Stomach (tissue), 9 donors: ENCODE measurements around the gene UBR1. TPM values are rescaled to one million over a fixed set of nuclear protein-coding genes. Genes with fewer than 3 reads are reported as not detected.

Experiments
- DNase-seq, 2 donors: peaks; one replicate each; pipeline versions ENCODE4 v3.0.0 to v3.0.0-alpha.2; 2013 to 2019
- H3K27ac ChIP-seq, 5 donors: fragments of 200-600 bp in 4 of 5; sonication (generic) in 4 of 5; one replicate each; pipeline ENCODE4 v1.5.1; 2013 to 2019; ENCODE audit warnings: mild to moderate bottlenecking in 1 of 5, moderate library complexity in 1 of 5
- H3K27me3 ChIP-seq, 3 donors: fragments of 200-600 bp; sonication (generic); one replicate each; pipeline ENCODE4 v1.5.1; 2017 to 2019; ENCODE audit warnings: mixed run types in 1 of 3
- H3K36me3 ChIP-seq, 4 donors: fragments of 200-600 bp; sonication (generic); 1 replicate in 3 of 4; 2 replicates in 1 of 4; pipeline ENCODE4 v1.5.1; 2016 to 2019
- H3K4me1 ChIP-seq, 4 donors: fragments of 200-600 bp; sonication (generic); one replicate each; pipeline ENCODE4 v1.5.1; 2016 to 2019
- H3K4me3 ChIP-seq, 4 donors: fragments of 200-600 bp; sonication (generic) in 3 of 4; one replicate each; pipeline ENCODE4 v1.5.1; 2016 to 2019; ENCODE audit warnings: mild to moderate bottlenecking in 1 of 4
- H3K9me3 ChIP-seq, 4 donors: fragments of 200-600 bp; sonication (generic); one replicate each; pipeline ENCODE4 v1.5.1; 2016 to 2019
- CTCF ChIP-seq, 7 experiments: fragments of 450-650 bp in 4 of 7; fragments of 200-600 bp in 3 of 7; sonication (generic) in 3 of 7; IDR thresholded peaks; one replicate each; pipeline ENCODE4 v1.5.1; 2016 to 2019; ENCODE audit warnings: antibody characterized with exemption in 7 of 7, control low read depth in 2 of 7, mild to moderate bottlenecking in 1 of 7
- EP300 ChIP-seq: sonication (generic); formaldehyde crosslinking; IDR thresholded peaks from one replicate; pipeline ENCODE4 v1.6.1; 2017; ENCODE audit warnings: antibody characterized with exemption
- POLR2A ChIP-seq, 4 donors: fragments of 450-650 bp; IDR thresholded peaks; one replicate each; pipeline ENCODE4 v1.6.1; 2016; ENCODE audit warnings: antibody characterized with exemption in 4 of 4, control low read depth in 2 of 4, mild to moderate bottlenecking in 1 of 4, moderate library complexity in 1 of 4
- POLR2AphosphoS5 ChIP-seq, 3 donors: sonication (generic); formaldehyde crosslinking; IDR thresholded peaks; one replicate each; pipeline ENCODE4 v1.6.1; 2016; ENCODE audit warnings: antibody characterized with exemption in 3 of 3
- WGBS, 5 donors: extraction: QIAGEN DNeasy Blood & Tissue Kit in 3 of 5; methylation state at CpG; one replicate each; pipeline versions ENCODE4 v1.1.5 to v1.1.7; 2013 to 2018; 5-methylcytosine and 5-hydroxymethylcytosine counted together
- intact Hi-C: fragments of 100-400 bp; cut with DNase I; formaldehyde crosslinking; loops from one replicate; pipeline ENCODE4 v1.15.1; 2023; ENCODE audit warnings: low total_unique reads
- polyA plus RNA-seq, 3 donors: library from polyadenylated mRNA; stranded (reverse); fragments of 200-250 nt; gene quantifications; one replicate each; pipeline ENCODE4 v1.2.3, GENCODE V29; 2013
- total RNA-seq, 5 donors: library from RNA; depleted of rRNA; stranded (reverse); fragments of >200 nt; gene quantifications; one replicate each; pipeline versions ENCODE4 v1.1.0 to v1.2.3, GENCODE V29; 2014 to 2016
- donor health status: healthy with polysubstance abuse.
- donor health status: Bipolar disorder and iron deficiency.
- donor health status: healthy.

Gene UBR1
- total and polyA plus RNA-seq, 8 donors, result 3.1 to 124 (median 12.3) TPM

GRCh38 chr15:43146184-43146583 lies 40.3 kb upstream of the UBR1 start:
- intact Hi-C loops, result no loop called here
- Histone ChIP-seq H3K27me3 (no peaks in the 10 kb centered on the region), H3K4me1 (peaks cover 0 to 4% (median 0%) of the 10 kb centered on the region in 4 donors), H3K9me3 (no peaks in the 10 kb centered on the region), H3K27ac (no peak overlapping the region), H3K4me3 (no peak overlapping the region), H3K36me3 (peaks cover 17 to 79% (median 66%) of the 10 kb centered on the region in 4 donors)
- 79 to 87% (median 83%) methylated on average over 5 of the region's 5 CpGs for WGBS, 5 donors
- DNase-seq, result no peak
- no peak for TF ChIP-seq POLR2A (IDR thresholded peaks at IDR 0.05)
- TF ChIP-seq EP300, result no peak
- no peak for TF ChIP-seq POLR2AphosphoS5 (IDR thresholded peaks at IDR 0.05)
- no peak for TF ChIP-seq CTCF (IDR thresholded peaks at IDR 0.05)

GRCh38 chr15:43144512-43144911 lies 38.7 kb upstream of the UBR1 start:
- H3K4me1 ChIP-seq, result peaks cover 0 to 4% (median 0%) of the 10 kb centered on the region in 4 donors
- H3K27me3 ChIP-seq, result no peaks in the 10 kb centered on the region
- no peak for TF ChIP-seq CTCF (IDR thresholded peaks at IDR 0.05)
- no peak for TF ChIP-seq POLR2AphosphoS5 (IDR thresholded peaks at IDR 0.05)
- TF ChIP-seq EP300, result no peak
- H3K4me3 ChIP-seq, result no peak overlapping the region
- H3K9me3 ChIP-seq, result no peaks in the 10 kb centered on the region
- H3K36me3 ChIP-seq, result peaks cover 20 to 79% (median 66%) of the 10 kb centered on the region in 4 donors
- intact Hi-C loops, result no loop called here
- no peak for DNase-seq
- no peak overlapping the region for H3K27ac ChIP-seq

DNA sequence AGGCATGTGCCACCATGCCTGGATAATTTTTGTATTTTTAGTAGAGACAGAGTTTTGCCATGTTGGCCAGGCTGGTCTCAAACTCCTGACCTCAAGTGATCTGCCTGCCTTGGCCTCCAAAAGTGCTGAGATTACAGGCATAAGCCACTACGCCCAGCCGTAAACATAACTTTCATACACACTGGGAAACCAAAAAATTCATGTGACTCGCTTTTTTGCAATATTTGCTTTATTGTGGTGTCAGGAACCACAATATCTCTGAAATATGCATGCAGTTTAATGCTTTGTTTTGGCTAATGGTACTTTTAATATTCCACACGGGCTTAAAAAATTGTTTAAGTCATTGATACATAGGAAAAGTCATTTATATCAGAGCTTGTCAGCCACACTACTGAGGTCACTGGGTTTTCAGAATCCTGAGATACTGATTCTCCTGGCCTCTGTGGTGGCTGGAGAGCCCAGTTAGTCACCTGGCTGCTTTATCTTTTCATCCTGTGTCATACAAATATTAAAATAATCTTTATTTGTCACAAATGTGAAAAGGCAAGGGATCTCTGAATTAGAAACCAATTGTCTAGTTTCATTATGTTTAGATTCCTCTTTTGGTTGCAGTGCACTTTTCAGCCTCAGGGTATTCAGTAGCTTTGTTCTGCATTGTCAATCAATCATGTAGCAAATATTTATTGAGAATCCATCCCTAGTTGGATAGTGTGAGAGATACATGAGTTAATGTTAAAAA lies 37.5 kb upstream of the UBR1 start:
- TF ChIP-seq POLR2AphosphoS5 (IDR thresholded peaks at IDR 0.05) (no peak), CTCF (IDR thresholded peaks at IDR 0.05) (no peak), EP300 (no peak), POLR2A (IDR thresholded peaks at IDR 0.05) (no peak)
- peaks cover 0 to 4% (median 0%) of the 10 kb centered on the region in 4 donors for H3K4me1 ChIP-seq
- no peak overlapping the region for H3K27ac ChIP-seq
- WGBS, 5 donors, result 78 to 87% (median 86%) methylated on average over 4 of the region's 4 CpGs
- intact Hi-C loops, result no loop called here
- H3K9me3 ChIP-seq, result no peaks in the 10 kb centered on the region
- H3K36me3 ChIP-seq, result peaks cover 25 to 79% (median 66%) of the 10 kb centered on the region in 4 donors
- no peak for DNase-seq
- no peaks in the 10 kb centered on the region for H3K27me3 ChIP-seq
- no peak overlapping the region for H3K4me3 ChIP-seq

DNA sequence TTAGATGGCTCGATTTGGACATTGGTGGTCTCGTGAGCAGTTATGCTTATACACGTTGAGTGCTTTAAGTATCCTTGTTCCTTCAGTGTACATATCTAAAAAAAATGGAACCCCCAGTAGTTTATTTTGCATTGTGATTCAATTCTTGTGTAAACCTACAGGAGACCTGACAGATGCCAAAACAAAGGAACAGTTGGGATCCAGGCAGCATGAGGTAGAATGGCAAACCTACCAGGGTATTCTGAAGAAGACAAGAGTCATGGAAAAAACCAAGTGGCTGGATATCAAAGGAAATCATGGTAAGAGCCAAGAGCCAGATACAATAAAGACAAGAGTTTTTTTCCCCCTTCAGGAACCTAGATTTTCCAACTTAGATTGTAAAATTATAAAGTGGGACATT lies 29.5 kb upstream of the UBR1 start:
- Histone ChIP-seq H3K4me3 (no peak overlapping the region), H3K36me3 (peaks cover 29 to 51% (median 45%) of the 10 kb centered on the region in 4 donors), H3K9me3 (no peaks in the 10 kb centered on the region), H3K27me3 (no peaks in the 10 kb centered on the region), H3K27ac (no peak overlapping the region), H3K4me1 (peaks cover 0 to 28% (median 19%) of the 10 kb centered on the region in 4 donors)
- TF ChIP-seq POLR2A (IDR thresholded peaks at IDR 0.05) (no peak), CTCF (IDR thresholded peaks at IDR 0.05) (no peak), EP300 (no peak), POLR2AphosphoS5 (IDR thresholded peaks at IDR 0.05) (no peak)
- no peak for DNase-seq
- 63 to 90% (median 73%) methylated on average over 3 of the region's 3 CpGs for WGBS, 5 donors
- intact Hi-C loops, result no loop called here
